ENCODE measurements around the gene GVQW3. TPM values are rescaled to one million over a fixed set of nuclear protein-coding genes. Genes with fewer than 3 reads are reported as not detected.

GVQW3 gene
- total and polyA plus RNA-seq, 2 of the 8 experiments (the other 6 are each of a cell fraction or from before 2014, with no cell fraction given): 5.5 to 8.1 TPM

- ChIA-PET CTCF (ENCODE audit: partially characterized antibody) (interaction anchor here (1.2 to 1.5 kb wide), 3 partner anchors 13 to 23 kb away, joined by 3 to 5 read pairs (median 4); no protein-coding TSS in a partner anchor), POLR2A (ENCODE audit: partially characterized antibody) (interaction anchor here (1.2 kb wide), 1 partner anchor 11 kb away, joined by 4 read pairs; no protein-coding TSS in a partner anchor)
- Histone ChIP-seq H3K36me3 (ENCODE audit: control insufficient read depth in 2 of 4, insufficient read depth in 4 of 4, low read length in 3 of 4) (no peaks in the 10 kb centered on the region; a peak in 1 of 8 replicates), H4K8ac (ENCODE audit: extremely low read depth, insufficient read depth, low read length) (no peak overlapping the region), H3K23ac (ENCODE audit: insufficient read length) (no peak overlapping the region), H4K5ac (ENCODE audit: insufficient read length, low read depth, low read length) (no peak overlapping the region), H3K79me1 (ENCODE audit: low read depth, low read length) (no peaks in the 10 kb centered on the region), H2AFZ (ENCODE audit: low read length) (no peak overlapping the region), H2AK5ac (ENCODE audit: low read depth, low read length) (no peak overlapping the region), H2BK5ac (ENCODE audit: low read depth, low read length) (no peak overlapping the region), H2BK120ac (replicated peaks; ENCODE audit: low read depth, low read length) (no peak overlapping the region), H4K20me1 (replicated peaks in 1 of 2; ENCODE audit: control insufficient read depth in 1 of 2, insufficient read depth in 2 of 2, low read length in 2 of 2) (no peaks in the 10 kb centered on the region), H3K4me2 (ENCODE audit: insufficient read depth in 1 of 2, low read depth in 2 of 2, low read length in 2 of 2) (no peak overlapping the region), H2BK12ac (ENCODE audit: low read depth, low read length) (no peak overlapping the region), H3K27me3 (replicated peaks in 1 of 4; ENCODE audit: control insufficient read depth in 3 of 4, extremely low read depth in 1 of 4, insufficient read depth in 3 of 4, low read length in 3 of 4) (no peaks in the 10 kb centered on the region), H3K9ac (replicated peaks in 1 of 4; ENCODE audit: extremely low read depth in 1 of 4, low read depth in 3 of 4, low read length in 3 of 4) (no peak overlapping the region), H3K4me3 (ENCODE audit: extremely low read depth in 1 of 4, insufficient read depth in 2 of 4, low read depth in 3 of 4, low read length in 4 of 4) (no peak overlapping the region), H3K79me2 (ENCODE audit: control insufficient read depth in 1 of 2, insufficient read depth in 2 of 2, low read length in 2 of 2) (no peaks in the 10 kb centered on the region), H3K9me3 (ENCODE audit: insufficient read depth in 2 of 2, low read depth in 1 of 2, low read length in 1 of 2) (no peaks in the 10 kb centered on the region), H3K27ac (ENCODE audit: low read depth, low read length) (no peak overlapping the region), H3K4me1 (replicated peaks in 1 of 4; ENCODE audit: control insufficient read depth in 3 of 4, insufficient read depth in 4 of 4, low read length in 3 of 4) (no peaks in the 10 kb centered on the region), H3K14ac (ENCODE audit: insufficient read length) (no peak overlapping the region), H3K4ac (replicated peaks; ENCODE audit: insufficient read length, low read depth, low read length) (no peak overlapping the region), H3K18ac (ENCODE audit: extremely low read depth, low read length) (no peak overlapping the region), H3K23me2 (ENCODE audit: low read depth, low read length) (no peaks in the 10 kb centered on the region), H2BK20ac (ENCODE audit: low read length) (no peak overlapping the region), H4K91ac (replicated peaks; ENCODE audit: insufficient read length, low read length) (no peak overlapping the region), H3K56ac (replicated peaks; ENCODE audit: insufficient read length, low read depth, low read length) (no peak overlapping the region), H2BK15ac (ENCODE audit: low read length) (no peak overlapping the region)
- WGBS, 2 experiments (ENCODE audit: extremely low coverage in 1 of 2, insufficient coverage in 1 of 2, insufficient read length in 1 of 2, insufficient replicate concordance in 2 of 2, low coverage in 1 of 2, low lambda C conversion rate in 2 of 2, missing lambda C conversion rate in 1 of 2): 85% methylated on average over 1 of the region's 1 CpG; no CpG with 5 or more reads in 1 of the 2 experiments
- TF ChIP-seq CTBP2 (IDR thresholded peaks at IDR 0.05; ENCODE audit: borderline replicate concordance, insufficient read depth, insufficient read length, low read length) (no peak), SRF (IDR thresholded peaks at IDR 0.05; ENCODE audit: low read depth, low read length) (no peak), HDAC6 (IDR thresholded peaks at IDR 0.05; ENCODE audit: low read depth, low read length) (no peak), RAD21 (IDR thresholded peaks at IDR 0.05 in 1 of 2, conservative IDR thresholded peaks at IDR 0.05 in 1 of 2; ENCODE audit: low read depth in 2 of 2, low read length in 2 of 2) (no peak)
- TF ChIP-seq, protein P1, sequence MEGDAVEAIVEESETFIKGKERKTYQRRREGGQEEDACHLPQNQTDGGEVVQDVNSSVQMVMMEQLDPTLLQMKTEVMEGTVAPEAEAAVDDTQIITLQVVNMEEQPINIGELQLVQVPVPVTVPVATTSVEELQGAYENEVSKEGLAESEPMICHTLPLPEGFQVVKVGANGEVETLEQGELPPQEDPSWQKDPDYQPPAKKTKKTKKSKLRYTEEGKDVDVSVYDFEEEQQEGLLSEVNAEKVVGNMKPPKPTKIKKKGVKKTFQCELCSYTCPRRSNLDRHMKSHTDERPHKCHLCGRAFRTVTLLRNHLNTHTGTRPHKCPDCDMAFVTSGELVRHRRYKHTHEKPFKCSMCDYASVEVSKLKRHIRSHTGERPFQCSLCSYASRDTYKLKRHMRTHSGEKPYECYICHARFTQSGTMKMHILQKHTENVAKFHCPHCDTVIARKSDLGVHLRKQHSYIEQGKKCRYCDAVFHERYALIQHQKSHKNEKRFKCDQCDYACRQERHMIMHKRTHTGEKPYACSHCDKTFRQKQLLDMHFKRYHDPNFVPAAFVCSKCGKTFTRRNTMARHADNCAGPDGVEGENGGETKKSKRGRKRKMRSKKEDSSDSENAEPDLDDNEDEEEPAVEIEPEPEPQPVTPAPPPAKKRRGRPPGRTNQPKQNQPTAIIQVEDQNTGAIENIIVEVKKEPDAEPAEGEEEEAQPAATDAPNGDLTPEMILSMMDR (IDR thresholded peaks at IDR 0.05; ENCODE audit: control extremely low read depth in 1 of 3, insufficient read depth in 1 of 3, low read depth in 1 of 3, low read length in 3 of 3): no peak
- DNase-seq (ENCODE audit: low read depth in 1 of 2, low spot score in 2 of 2): no peak
- no peak for FAIRE-seq
Observed at GRCh38 chr11:76436020-76436419, 54.9 kb downstream of the GVQW3 start.

All from H1 (cell line).